Measurements from ENCODE around the gene HSCB. TPM values are rescaled to one million over a fixed set of nuclear protein-coding genes. Genes with fewer than 3 reads are reported as not detected.

The HSCB gene, protein sequence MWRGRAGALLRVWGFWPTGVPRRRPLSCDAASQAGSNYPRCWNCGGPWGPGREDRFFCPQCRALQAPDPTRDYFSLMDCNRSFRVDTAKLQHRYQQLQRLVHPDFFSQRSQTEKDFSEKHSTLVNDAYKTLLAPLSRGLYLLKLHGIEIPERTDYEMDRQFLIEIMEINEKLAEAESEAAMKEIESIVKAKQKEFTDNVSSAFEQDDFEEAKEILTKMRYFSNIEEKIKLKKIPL
- 9.9 and 18.0 TPM in 2 replicates for total RNA-seq

DNA sequence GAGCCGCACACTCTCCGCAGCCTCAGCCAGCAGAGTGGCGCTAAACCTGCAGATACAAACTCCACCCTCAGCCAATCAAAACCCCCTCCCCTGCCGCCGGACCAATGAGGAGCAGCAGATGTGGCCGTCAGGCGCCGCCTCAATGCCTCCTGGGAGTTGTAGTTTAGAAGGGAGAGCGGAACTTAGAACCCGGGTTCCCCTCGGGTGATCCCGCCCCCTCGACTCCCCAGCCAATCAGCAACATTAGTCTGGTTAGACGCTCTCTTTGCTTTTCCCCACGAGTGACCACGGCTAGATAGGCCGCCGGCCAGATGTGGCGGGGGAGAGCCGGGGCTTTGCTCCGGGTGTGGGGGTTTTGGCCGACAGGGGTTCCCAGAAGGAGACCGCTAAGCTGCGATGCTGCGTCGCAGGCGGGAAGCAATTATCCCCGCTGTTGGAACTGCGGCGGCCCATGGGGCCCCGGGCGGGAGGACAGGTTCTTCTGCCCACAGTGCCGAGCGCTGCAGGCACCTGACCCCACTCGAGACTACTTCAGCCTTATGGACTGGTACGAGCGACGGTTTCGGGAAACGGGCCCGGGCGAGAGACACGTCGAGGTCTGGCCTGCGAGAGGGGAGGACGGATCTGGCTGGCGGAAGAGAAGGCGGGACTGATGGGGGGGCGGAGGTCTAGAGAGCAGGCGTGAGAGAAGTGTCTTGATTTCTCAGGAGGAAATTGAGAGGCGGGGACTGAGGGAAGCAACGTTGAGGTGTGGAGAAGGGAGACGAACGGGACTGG, at the start of gene HSCB, which contains the start of gene CHEK2:
Gene HSCB, plus strand, starts transcription at position 255 of the 777 bp plus-strand sequence. Its CDS starts 57 bp downstream, at position 312.
Gene CHEK2, minus strand, starts transcription at position 36 of the 777 bp plus-strand sequence. CDS start 7,099 bp downstream, outside the sequence.

DNA sequence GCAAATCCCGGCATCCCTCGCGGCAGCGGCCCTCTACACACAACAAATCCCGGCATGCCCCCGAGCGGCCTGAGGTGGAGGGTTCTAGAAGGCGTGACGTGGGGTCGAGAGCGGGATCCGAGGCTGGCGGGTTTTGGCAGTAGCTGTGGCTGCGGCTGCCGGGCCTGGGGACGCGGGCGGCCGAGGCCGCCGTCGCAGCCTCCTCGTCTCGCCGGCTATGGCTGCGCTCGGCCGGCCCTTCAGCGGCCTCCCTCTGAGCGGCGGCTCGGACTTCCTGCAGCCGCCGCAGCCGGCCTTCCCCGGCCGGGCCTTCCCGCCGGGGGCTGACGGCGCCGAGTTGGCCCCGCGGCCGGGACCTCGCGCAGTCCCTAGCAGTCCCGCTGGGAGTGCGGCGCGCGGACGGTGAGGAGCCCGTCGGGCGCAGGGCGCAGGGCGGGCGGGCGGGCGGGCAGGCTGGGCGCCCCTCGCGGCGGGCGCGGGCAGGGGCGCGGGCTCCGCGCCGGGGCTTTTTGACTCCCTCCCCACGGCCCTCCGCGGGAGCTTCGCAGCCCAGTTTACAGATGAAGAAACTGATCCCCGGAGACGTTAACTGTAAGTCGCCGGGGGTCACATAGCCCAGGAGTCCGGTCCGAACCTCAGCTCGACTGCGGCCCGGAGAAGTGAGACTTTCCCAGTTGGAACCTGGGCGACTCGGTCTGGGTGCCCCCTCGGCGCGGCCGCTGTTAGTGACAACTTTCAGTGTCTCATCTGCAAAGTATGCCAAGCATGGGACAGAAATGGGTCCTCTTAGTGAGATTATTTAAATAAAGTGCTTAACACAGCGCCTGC, 31.0 kb downstream of the HSCB start, which contains the start of gene CCDC117:
Gene CCDC117, plus strand, starts transcription at position 63 of the 828 bp plus-strand sequence. Its CDS starts 155 bp downstream, at position 218.

GRCh38 chr22:28800308-28801041, 58.6 kb downstream of the HSCB start, which contains the start of gene XBP1:
XBP1 (minus strand) TSS chr22:28800569.

Other genes with a start within 250 kb of the HSCB start
- gene TTC28, start 62.2 kb upstream of the HSCB start, total RNA-seq, result 19.1 and 19.7 TPM in 2 replicates
- 7.4 and 18.1 TPM in 2 replicates for gene CHEK2, start 219 bp upstream of the HSCB start, total RNA-seq
- gene CCDC117, start 30.7 kb downstream of the HSCB start, total RNA-seq, result 9.6 and 12.8 TPM in 2 replicates
- 56.7 and 79.4 TPM in 2 replicates for gene XBP1, start 58.5 kb downstream of the HSCB start, total RNA-seq
- 1.8 and 2.2 TPM in 2 replicates for gene ZNRF3, start 141.5 kb downstream of the HSCB start, total RNA-seq